DMS153 treated with DMSO at 0.1 percent for 48 hours (cell line): ENCODE data around the gene CHAF1A.

Experiments used
- DNase-seq: peaks from one replicate; lab custom pipeline; 2025; ENCODE audit not compliant: unreplicated experiment; lab: John Stamatoyannopoulos, UW

The CHAF1A gene

GRCh38 chr19:4436231-4436630, 33.8 kb downstream of the CHAF1A start:
- no peak for DNase-seq

GRCh38 chr19:4437103-4437502, 34.7 kb downstream of the CHAF1A start:
- no peak for DNase-seq

- DNase-seq: no peak
These were observed 36.8 kb downstream of the CHAF1A start for GRCh38 chr19:4439243-4439642.

- no peak for DNase-seq
These were observed 39.8 kb downstream of the CHAF1A start for GRCh38 chr19:4441994-4442818.

- no peak for DNase-seq
These were observed 40.3 kb downstream of the CHAF1A start for GRCh38 chr19:4442819-4443146.

GRCh38 chr19:4443188-4443587, 40.7 kb downstream of the CHAF1A start:
- no peak for DNase-seq

GRCh38 chr19:4443966-4444764, 41.7 kb downstream of the CHAF1A start:
- DNase-seq: no peak

- DNase-seq: no peak
These were observed 42.6 kb downstream of the CHAF1A start for GRCh38 chr19:4444765-4445741.

- no peak for DNase-seq
These were observed 43.7 kb downstream of the CHAF1A start for GRCh38 chr19:4445963-4446703.

GRCh38 chr19:4446704-4447200, 44.3 kb downstream of the CHAF1A start:
- no peak for DNase-seq

- no peak for DNase-seq
These were observed 45.1 kb downstream of the CHAF1A start for GRCh38 chr19:4447327-4448146.

GRCh38 chr19:4448147-4448985, 45.9 kb downstream of the CHAF1A start:
- DNase-seq: no peak

- no peak for DNase-seq
These were observed 46.7 kb downstream of the CHAF1A start for GRCh38 chr19:4449022-4449638.

GRCh38 chr19:4449639-4450028, 47.2 kb downstream of the CHAF1A start:
- no peak for DNase-seq

GRCh38 chr19:4452230-4452990, 50.0 kb downstream of the CHAF1A start:
- no peak for DNase-seq

GRCh38 chr19:4453232-4454179, 51.1 kb downstream of the CHAF1A start:
- no peak for DNase-seq
